ENCODE measurements around the gene MOB1A. TPM values are rescaled to one million over a fixed set of nuclear protein-coding genes. Genes with fewer than 3 reads are reported as not detected.
A peak's percentile ranks its signal among the peaks of the same experiment; 100 is the strongest.

MOB1A gene
- total RNA-seq, 2 experiments from 2014 or later, result 163 to 165 TPM

DNA sequence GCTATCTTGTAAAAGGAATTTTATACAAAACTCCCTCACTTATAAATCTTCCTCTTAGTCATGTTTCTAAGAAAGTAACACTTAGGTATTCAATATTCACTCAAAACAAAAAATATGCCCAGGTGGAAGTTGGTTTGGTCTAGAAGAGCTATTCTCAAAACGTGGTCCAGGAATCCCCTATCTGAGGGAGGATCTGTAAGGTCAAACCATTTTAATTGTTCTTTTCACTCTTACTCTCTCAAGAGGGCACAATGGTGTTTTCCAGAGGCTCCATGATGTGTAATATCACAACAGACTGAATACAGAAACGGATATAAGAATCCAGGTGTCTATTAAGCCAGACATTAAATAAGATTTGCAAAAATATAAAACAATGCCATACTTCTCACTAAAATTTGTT, 9.9 kb downstream of the MOB1A start:
- H3K27me3 Mint-ChIP-seq, result no peaks in the 10 kb centered on the region
- no peak for DNase-seq
- H3K4me3 Mint-ChIP-seq, result no peak overlapping the region
- no peaks in the 10 kb centered on the region for H3K9me3 Mint-ChIP-seq
- ChIA-PET POLR2A (no interaction called here), CTCF (interaction anchor here (0.7 to 2.8 kb wide), 5 partner anchors 11 to 340 kb away, joined by 3 to 19 read pairs (median 3); partner anchors contain the start of genes MOB1A, MTHFD2 and STAMBP)
- peaks cover 8% of the 10 kb centered on the region for H3K4me1 Mint-ChIP-seq
- H3K27ac Mint-ChIP-seq, result no peak overlapping the region
- H3K36me3 Mint-ChIP-seq (ENCODE audit: low read depth), result peaks cover 57% of the 10 kb centered on the region

- no peak for DNase-seq
- Mint-ChIP-seq H3K4me1 (no peaks in the 10 kb centered on the region), H3K27me3 (no peaks in the 10 kb centered on the region), H3K4me3 (no peak overlapping the region), H3K27ac (no peak overlapping the region), H3K9me3 (no peaks in the 10 kb centered on the region), H3K36me3 (ENCODE audit: low read depth) (peaks cover 54% of the 10 kb centered on the region)
- POLR2A ChIA-PET, result no interaction called here
- CTCF ChIA-PET, result no interaction called here
These were observed 13.9 kb downstream of the MOB1A start for GRCh38 chr2:74164761-74165160.

DNA sequence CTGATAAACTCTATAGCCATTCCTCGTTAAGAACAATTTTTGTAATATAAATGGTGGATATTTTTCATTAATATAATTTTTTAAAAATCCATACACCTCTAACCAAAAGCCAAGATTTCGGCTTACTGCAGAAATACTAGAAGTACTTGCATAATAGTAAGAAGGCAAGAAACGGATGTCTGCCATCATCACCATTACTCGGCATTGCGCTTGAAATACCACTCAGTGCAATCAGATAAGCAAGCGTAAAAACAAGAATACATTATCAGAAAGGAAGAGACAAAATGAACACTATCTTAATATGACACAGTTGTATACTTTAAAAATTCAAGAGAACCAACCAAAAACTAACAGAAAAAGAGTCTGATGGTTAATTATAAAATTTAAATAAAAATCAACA, 15.7 kb downstream of the MOB1A start:
- no peak overlapping the region for H3K27ac Mint-ChIP-seq
- ChIA-PET CTCF (interaction anchor here (0.6 to 1.2 kb wide), 3 partner anchors 11 to 424 kb away, joined by 3 to 4 read pairs (median 3); no protein-coding TSS in a partner anchor), POLR2A (no interaction called here)
- H3K4me3 Mint-ChIP-seq, result no peak overlapping the region
- H3K36me3 Mint-ChIP-seq (ENCODE audit: low read depth), result peaks cover 55% of the 10 kb centered on the region
- no peak for DNase-seq
- H3K27me3 Mint-ChIP-seq, result no peaks in the 10 kb centered on the region
- no peaks in the 10 kb centered on the region for H3K4me1 Mint-ChIP-seq
- H3K9me3 Mint-ChIP-seq, result no peaks in the 10 kb centered on the region

DNA sequence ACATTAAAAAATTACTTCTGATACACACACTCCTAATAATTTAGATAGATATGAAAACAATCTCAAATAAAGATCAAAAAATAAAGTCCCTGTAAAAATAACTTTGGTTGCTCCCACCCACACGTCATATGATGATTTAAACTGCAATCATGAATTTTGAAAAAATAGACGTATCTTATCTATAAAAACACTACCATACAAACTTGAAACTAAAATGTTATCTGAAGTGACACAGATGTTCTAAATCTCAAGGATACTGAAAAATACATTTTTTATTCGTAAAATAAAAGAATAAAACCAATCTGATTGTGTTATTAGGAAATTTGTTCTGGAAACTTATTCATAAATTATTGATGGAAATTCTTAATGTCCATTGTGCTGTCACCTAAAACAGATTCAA, 22.8 kb downstream of the MOB1A start:
- Mint-ChIP-seq H3K9me3 (no peaks in the 10 kb centered on the region), H3K36me3 (ENCODE audit: low read depth) (peaks cover 48% of the 10 kb centered on the region), H3K27me3 (no peaks in the 10 kb centered on the region), H3K27ac (no peak overlapping the region), H3K4me1 (peaks cover 6% of the 10 kb centered on the region), H3K4me3 (no peak overlapping the region)
- POLR2A ChIA-PET, result no interaction called here
- CTCF ChIA-PET, result interaction anchor here (1.2 to 2.5 kb wide), 2 partner anchors 16 to 26 kb away, joined by 3 to 7 read pairs; no protein-coding TSS in a partner anchor
- no peak for DNase-seq

GRCh38 chr2:74152954-74153353, 25.7 kb downstream of the MOB1A start:
- POLR2A ChIA-PET, result no interaction called here
- Mint-ChIP-seq H3K4me3 (no peak overlapping the region), H3K27me3 (no peaks in the 10 kb centered on the region), H3K4me1 (peaks cover 6% of the 10 kb centered on the region), H3K9me3 (no peaks in the 10 kb centered on the region), H3K27ac (peak overlapping the region; percentile 58), H3K36me3 (ENCODE audit: low read depth) (peaks cover 38% of the 10 kb centered on the region)
- CTCF ChIA-PET, result no interaction called here
- DNase-seq, result no peak

- POLR2A ChIA-PET, result no interaction called here
- no peak for DNase-seq
- no peaks in the 10 kb centered on the region for H3K9me3 Mint-ChIP-seq
- no peak overlapping the region for H3K27ac Mint-ChIP-seq
- H3K4me3 Mint-ChIP-seq, result no peak overlapping the region
- H3K27me3 Mint-ChIP-seq, result no peaks in the 10 kb centered on the region
- CTCF ChIA-PET, result interaction anchor here (1.6 to 2.3 kb wide), 2 partner anchors 12 to 22 kb away, joined by 5 to 6 read pairs; no protein-coding TSS in a partner anchor
- peaks cover 6% of the 10 kb centered on the region for H3K4me1 Mint-ChIP-seq
- peaks cover 20% of the 10 kb centered on the region for H3K36me3 Mint-ChIP-seq (ENCODE audit: low read depth)
These were observed 28.9 kb downstream of the MOB1A start for GRCh38 chr2:74149570-74150319.

DNA sequence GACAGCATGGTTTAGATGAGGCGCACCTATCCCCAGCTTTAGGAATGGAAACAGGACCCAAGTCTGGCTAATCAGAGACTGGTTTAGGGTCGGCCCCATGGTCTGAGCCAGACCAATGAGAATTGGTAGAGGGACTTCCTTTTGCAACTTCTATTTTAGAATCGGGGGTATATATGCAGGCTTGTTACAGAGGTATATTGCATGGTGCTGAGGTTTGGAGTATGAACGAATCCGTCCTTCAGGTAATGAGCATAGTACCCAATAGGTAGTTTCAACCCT, 29.5 kb downstream of the MOB1A start:
- Mint-ChIP-seq H3K36me3 (ENCODE audit: low read depth) (peaks cover 20% of the 10 kb centered on the region), H3K27me3 (no peaks in the 10 kb centered on the region), H3K4me1 (peaks cover 6% of the 10 kb centered on the region), H3K27ac (peak overlapping the region; percentile 1), H3K9me3 (no peaks in the 10 kb centered on the region), H3K4me3 (no peak overlapping the region)
- ChIA-PET CTCF (interaction anchor here (1.2 to 3.1 kb wide), 3 partner anchors 29 to 290 kb away, joined by 3 to 12 read pairs (median 4); no protein-coding TSS in a partner anchor), POLR2A (no interaction called here)
- no peak for DNase-seq

GRCh38 chr2:74148457-74149246, 30.0 kb downstream of the MOB1A start:
- ChIA-PET CTCF (interaction anchor here (0.5 to 3.1 kb wide), 12 partner anchors 11 to 335 kb away, joined by 3 to 22 read pairs (median 4); no protein-coding TSS in a partner anchor), POLR2A (no interaction called here)
- H3K4me3 Mint-ChIP-seq, result no peak overlapping the region
- no peak for DNase-seq
- H3K27me3 Mint-ChIP-seq, result no peaks in the 10 kb centered on the region
- H3K9me3 Mint-ChIP-seq, result no peaks in the 10 kb centered on the region
- H3K27ac Mint-ChIP-seq, result peak overlapping the region; percentile 1
- peaks cover 6% of the 10 kb centered on the region for H3K4me1 Mint-ChIP-seq
- H3K36me3 Mint-ChIP-seq (ENCODE audit: low read depth), result peaks cover 19% of the 10 kb centered on the region

DNA sequence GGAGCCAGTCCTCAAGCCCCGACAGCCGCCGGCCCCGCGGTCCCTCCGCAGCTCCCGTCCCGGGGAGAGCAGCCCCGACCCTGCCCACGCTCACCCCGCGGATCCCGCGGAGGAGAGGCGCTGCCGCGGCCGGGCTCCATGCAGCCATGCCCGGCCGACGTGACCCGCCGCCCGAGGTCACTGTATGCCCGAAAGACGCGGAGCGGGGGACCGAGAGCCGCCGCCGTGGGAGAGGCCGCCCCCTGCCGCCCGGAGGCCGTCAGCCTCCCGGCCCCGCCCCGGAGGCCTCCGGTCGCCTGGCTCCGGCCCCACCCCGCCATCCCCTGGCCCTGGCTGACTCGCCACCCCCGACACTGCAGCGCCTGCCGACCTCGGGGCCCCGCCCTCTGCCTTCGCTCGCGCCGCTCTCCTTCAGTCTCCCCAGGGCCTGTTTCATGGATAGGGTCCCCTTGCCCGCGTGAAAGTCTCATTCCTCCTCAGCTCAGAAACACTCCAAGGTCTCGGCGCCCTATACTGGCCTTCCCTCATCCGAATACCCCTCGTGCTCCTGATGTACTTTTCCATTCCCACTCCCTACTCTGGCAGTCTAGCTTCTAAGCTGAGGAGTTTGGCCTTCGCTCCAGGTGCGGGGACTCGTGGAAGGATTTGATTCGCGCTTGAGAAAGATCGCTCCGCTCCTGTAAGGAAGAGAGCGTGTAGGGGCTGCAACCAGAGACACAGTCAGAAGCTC, 30.8 kb downstream of the MOB1A start, which contains the start of gene BOLA3:
TSS of gene BOLA3 (minus strand) at position 186 of the 730 bp plus-strand sequence. CDS start at position 148, 38 bp downstream.
- Mint-ChIP-seq H3K27ac (no peak within 1 kb of the TSS), H3K36me3 (ENCODE audit: low read depth) (peaks cover 14% of the 10 kb centered on the region), H3K9me3 (no peaks in the 10 kb centered on the region), H3K4me3 (no peak within 1 kb of the TSS), H3K27me3 (no peaks in the 10 kb centered on the region), H3K4me1 (peaks cover under 1% of the 10 kb centered on the region)
- ChIA-PET CTCF (interaction anchor here (0.5 to 3.1 kb wide), 22 partner anchors 10 to 336 kb away, joined by 3 to 22 read pairs (median 4); partner anchors contain the start of gene STAMBP), POLR2A (interaction anchor here (1.2 kb wide), 1 partner anchor 411 kb away, joined by 7 read pairs; the partner anchor contains the start of gene TPRKB)
- peak; percentile 82 for DNase-seq

DNA sequence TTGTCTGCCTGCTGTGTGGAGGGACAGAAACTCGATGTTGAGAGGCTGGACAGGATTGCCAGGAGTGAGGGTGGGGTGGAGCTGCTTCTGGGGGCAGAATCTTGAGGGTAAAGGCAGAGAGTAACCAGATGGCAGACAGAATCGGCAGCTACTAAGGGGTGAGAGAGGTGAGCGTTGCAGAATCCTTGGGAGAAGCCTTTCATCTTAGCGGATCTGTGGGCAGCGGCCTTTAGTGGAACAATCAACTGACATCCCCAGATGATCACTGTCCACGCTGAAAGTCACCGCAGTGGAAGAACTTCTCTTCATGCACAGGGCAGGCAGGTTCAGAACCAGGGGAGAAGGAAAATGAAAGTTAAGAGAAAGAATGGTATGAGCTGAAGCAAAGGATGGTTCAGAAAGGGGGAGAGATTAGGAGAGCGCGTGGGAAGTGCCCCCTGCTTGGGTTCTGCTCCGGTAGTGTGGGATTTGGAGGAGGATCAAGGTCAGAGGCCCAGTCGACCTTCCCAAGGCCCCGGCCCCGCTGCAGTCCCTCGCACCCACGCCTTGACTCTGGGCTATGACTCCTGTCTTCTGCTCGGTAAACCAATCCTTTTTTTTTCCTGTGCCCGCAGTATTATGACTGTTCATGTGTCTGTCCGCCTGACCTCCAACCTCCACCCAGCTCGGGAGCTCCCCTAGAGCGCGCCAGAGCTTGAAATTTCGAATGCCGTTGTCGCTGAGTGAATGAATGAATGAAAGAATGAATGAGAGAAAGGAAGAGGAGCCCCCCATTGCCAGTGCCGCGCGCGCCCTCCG, 31.6 kb downstream of the MOB1A start:
- Mint-ChIP-seq H3K27me3 (no peaks in the 10 kb centered on the region), H3K27ac (no peak overlapping the region), H3K4me3 (no peak overlapping the region), H3K9me3 (no peaks in the 10 kb centered on the region), H3K4me1 (peaks cover 4% of the 10 kb centered on the region), H3K36me3 (ENCODE audit: low read depth) (peaks cover 13% of the 10 kb centered on the region)
- ChIA-PET CTCF (interaction anchor here (0.7 to 3.1 kb wide), 18 partner anchors 9 to 326 kb away, joined by 3 to 22 read pairs (median 4); partner anchors contain the start of gene STAMBP), POLR2A (interaction anchor here (1.2 kb wide), 1 partner anchor 410 kb away, joined by 7 read pairs; the partner anchor contains the start of gene TPRKB)
- no peak for DNase-seq

GRCh38 chr2:74142340-74142739, 36.3 kb downstream of the MOB1A start:
- Mint-ChIP-seq H3K36me3 (ENCODE audit: low read depth) (peaks cover 8% of the 10 kb centered on the region), H3K27me3 (no peaks in the 10 kb centered on the region), H3K4me3 (no peak overlapping the region), H3K9me3 (no peaks in the 10 kb centered on the region), H3K27ac (no peak overlapping the region), H3K4me1 (peaks cover 10% of the 10 kb centered on the region)
- DNase-seq, result no peak
- ChIA-PET POLR2A (no interaction called here), CTCF (interaction anchor here (0.7 to 0.8 kb wide), 2 partner anchors 22 to 235 kb away, joined by 3 to 6 read pairs; no protein-coding TSS in a partner anchor)

All from activated CD4-positive, alpha-beta T cell treated with anti-CD3 and anti-CD28 coated beads, Interleukin-2, amount 10 ng/mL, durations not matched to agents 7 days and 5 days (primary cell).